B cell (primary cell): ENCODE measurements around the gene MPDU1. TPM values are rescaled to one million over a fixed set of nuclear protein-coding genes. Genes with fewer than 3 reads are reported as not detected.

Source experiments
- ATAC-seq: fragments of 200-7000 bp; cut with Tn5 transposase; one replicate; pipeline ENCODE4 v1.10.0; 2021; ENCODE audit warnings: low read depth, mild to moderate bottlenecking, moderate number of reproducible peaks, moderate library complexity
- CTCF ChIA-PET: fragments of 350-600 bp; sonication (Branson Sonifier 250); formaldehyde crosslinking; loops from one replicate; lab custom pipeline; 2021; ENCODE audit warnings: antibody characterized with exemption, inconsistent platforms; lab: Charles Lee
- POLR2A ChIA-PET: fragments of 350-600 bp; sonication (Branson Sonifier 250); formaldehyde crosslinking; loops from one replicate; lab custom pipeline; 2021; ENCODE audit warnings: antibody characterized with exemption; lab: Charles Lee
- DNase-seq: peaks from one replicate; pipeline ENCODE4 v3.0.0; 2013
- H2AFZ ChIP-seq: 2 replicates; pipeline ENCODE4 v1.6.1; 2012; ENCODE audit warnings: mild to moderate bottlenecking, low read depth, low read length; ENCODE audit not compliant: insufficient read depth, poor library complexity, severe bottlenecking
- H3K27ac ChIP-seq, 2 donors: 1 replicate in 1 of 2; 2 replicates in 1 of 2; pipeline ENCODE4 v1.5.1; 2012 to 2013; ENCODE audit warnings: low read length in 2 of 2, mild to moderate bottlenecking in 2 of 2, moderate library complexity in 1 of 2
- H3K27me3 ChIP-seq, 4 experiments: fragments of 200-600 bp in 1 of 4; sonication (generic) in 1 of 4; replicated peaks in 1 of 4; 1 replicate in 2 of 4; 2 replicates in 2 of 4; pipeline versions ENCODE4 v1.6.1 to v1.7.0; 2013 to 2016; ENCODE audit warnings: low read length in 3 of 4, mild to moderate bottlenecking in 2 of 4, mixed read lengths in 1 of 4, moderate library complexity in 1 of 4; ENCODE audit not compliant: insufficient read depth in 4 of 4, control insufficient read depth in 3 of 4; ENCODE audit errors: control extremely low read depth in 1 of 4
- H3K36me3 ChIP-seq, 2 experiments: replicated peaks in 1 of 2; 1 replicate in 1 of 2; 2 replicates in 1 of 2; pipeline versions ENCODE4 v1.6.1 to v1.7.1; 2013; ENCODE audit warnings: low read length in 1 of 2; ENCODE audit not compliant: insufficient read depth in 2 of 2, control insufficient read depth in 1 of 2; ENCODE audit errors: control extremely low read depth in 1 of 2, extremely low read depth in 1 of 2
- H3K4me1 ChIP-seq, 2 donors: fragments of 200-600 bp in 1 of 2; sonication (generic) in 1 of 2; 1 replicate in 1 of 2; 2 replicates in 1 of 2; pipeline versions ENCODE4 v1.5.1 to v1.6.1; 2013 to 2017; ENCODE audit warnings: low read length in 2 of 2; ENCODE audit not compliant: control insufficient read depth in 2 of 2, insufficient read depth in 2 of 2
- H3K4me2 ChIP-seq: replicated peaks from 2 replicates; pipeline ENCODE3; 2012; ENCODE audit warnings: mild to moderate bottlenecking, low read depth, low read length; ENCODE audit not compliant: poor library complexity, severe bottlenecking
- H3K4me3 ChIP-seq, 5 experiments: fragments of 200-600 bp in 1 of 5; sonication (generic) in 1 of 5; 1 replicate in 3 of 5; 2 replicates in 2 of 5; pipeline versions ENCODE4 v1.5.1 to v1.7.0; 2011 to 2016; ENCODE audit warnings: low read length in 4 of 5, mild to moderate bottlenecking in 4 of 5, low read depth in 2 of 5, control low read depth in 1 of 5, moderate library complexity in 1 of 5; ENCODE audit not compliant: insufficient read depth in 1 of 5; ENCODE audit errors: control extremely low read depth in 1 of 5, extremely low read depth in 1 of 5
- H3K79me2 ChIP-seq: fragments of 200-600 bp; sonication (generic); one replicate; pipeline ENCODE4 v1.6.0; 2016; ENCODE audit warnings: low read length; ENCODE audit not compliant: control insufficient read depth, insufficient read depth
- H3K9ac ChIP-seq: fragments of 200-600 bp; sonication (generic); 2 replicates; pipeline ENCODE4 v1.6.1; 2017; ENCODE audit warnings: mild to moderate bottlenecking, low read length, moderate library complexity
- H3K9me3 ChIP-seq, 3 donors: one replicate each; pipeline versions ENCODE4 v1.6.1 to v1.7.1; 2013; ENCODE audit warnings: low read length in 2 of 3; ENCODE audit not compliant: control insufficient read depth in 2 of 3, insufficient read depth in 1 of 3; ENCODE audit errors: control extremely low read depth in 1 of 3
- H4K20me1 ChIP-seq: 2 replicates; pipeline ENCODE4 v1.6.0; 2012; ENCODE audit warnings: mild to moderate bottlenecking, low read length; ENCODE audit not compliant: insufficient read depth, control insufficient read depth, poor library complexity, severe bottlenecking
- H3K27ac Mint-ChIP-seq: one replicate; pipeline ENCODE4 v1.8.0; 2021; ENCODE audit warnings: mixed read lengths
- H3K27me3 Mint-ChIP-seq: one replicate; pipeline ENCODE4 v1.8.0; 2021; ENCODE audit warnings: mixed read lengths
- H3K4me1 Mint-ChIP-seq: one replicate; pipeline ENCODE4 v1.8.0; 2021; ENCODE audit warnings: mixed read lengths
- H3K4me3 Mint-ChIP-seq: one replicate; pipeline ENCODE4 v1.8.0; 2021; ENCODE audit warnings: mixed read lengths
- H3K9me3 Mint-ChIP-seq: one replicate; pipeline ENCODE4 v1.8.0; 2022; ENCODE audit warnings: mixed read lengths; ENCODE audit not compliant: insufficient read depth
- CTCF ChIP-seq: fragments of 200-600 bp; IDR thresholded peaks from one replicate; pipeline ENCODE4 v1.8.0; 2022; ENCODE audit warnings: antibody characterized with exemption, mild to moderate bottlenecking
- EZH2 ChIP-seq: IDR thresholded peaks from 2 replicates; pipeline ENCODE4 v1.6.1; 2012; ENCODE audit warnings: borderline replicate concordance, low read depth, mild to moderate bottlenecking, moderate library complexity, low read length; ENCODE audit not compliant: insufficient read depth, poor library complexity, severe bottlenecking
- WGBS: methylation state at CpG from one replicate; pipeline ENCODE4 v1.1.5; 2013; ENCODE audit warnings: missing lambda C conversion rate; ENCODE audit not compliant: insufficient coverage; 5-methylcytosine and 5-hydroxymethylcytosine counted together
- intact Hi-C: fragments of 100-400 bp; cut with micrococcal nuclease; formaldehyde crosslinking; loops from one replicate; pipeline ENCODE4 v1.10.0; 2022
- polyA plus RNA-seq: library from polyadenylated mRNA; depleted of rRNA; stranded (reverse); fragments of >200 nt; gene quantifications from 2 replicates; pipeline ENCODE4 v1.2.3, GENCODE V29; 2012
- total RNA-seq, 2 donors: library from RNA; stranded (reverse); fragments of 120-200 nt in 1 of 2; gene quantifications; 1 replicate in 1 of 2; 2 replicates in 1 of 2; pipeline versions ENCODE4 v1.2.3 to v1.2.4, GENCODE V29; 2013 to 2022

The MPDU1 gene
- total and polyA plus RNA-seq, 2 donors (not counting 1 experiment from before 2014, with no cell fraction given): 31.7 to 51.5 TPM

- no peak overlapping the region for H3K9ac ChIP-seq
- Mint-ChIP-seq H3K9me3 (no peaks in the 10 kb centered on the region), H3K4me1 (peaks cover 54% of the 10 kb centered on the region), H3K4me3 (peak overlapping the region; percentile 51), H3K27me3 (no peaks in the 10 kb centered on the region), H3K27ac (peak overlapping the region; percentile 93)
- no peak overlapping the region for H3K4me2 ChIP-seq
- no peaks in the 10 kb centered on the region for H3K36me3 ChIP-seq
- H3K79me2 ChIP-seq: peaks cover 5% of the 10 kb centered on the region
- H3K27ac ChIP-seq: peak overlapping the region in 1 of 2 donors; percentile 92
- H2AFZ ChIP-seq: no peak overlapping the region
- WGBS: 22% methylated on average over 1 of the region's 4 CpGs
- no peak overlapping the region for H3K4me3 ChIP-seq
- ChIA-PET POLR2A (interaction anchor here (0.6 kb wide), 2 partner anchors 10 to 35 kb away, joined by 3 to 4 read pairs; no protein-coding TSS in a partner anchor), CTCF (interaction anchor here (1.0 to 25.0 kb wide), 3 partner anchors 8 to 63 kb away, joined by 3 to 666 read pairs (median 126); partner anchors contain the start of genes FXR2, SENP3 and TNFSF13)
- no peaks in the 10 kb centered on the region for H4K20me1 ChIP-seq
- intact Hi-C loops: no loop called here
- DNase-seq: peak; percentile 13
- TF ChIP-seq CTCF: no peak
- TF ChIP-seq EZH2: no peak
- H3K4me1 ChIP-seq: peaks cover 39 to 57% of the 10 kb centered on the region in 2 donors
- no peaks in the 10 kb centered on the region for H3K9me3 ChIP-seq
- no peak for ATAC-seq
- no peaks in the 10 kb centered on the region for H3K27me3 ChIP-seq
Measured at GRCh38 chr17:7551396-7551795, 32.3 kb upstream of the MPDU1 start.

GRCh38 chr17:7552621-7553051 is 31.0 kb upstream of the MPDU1 start:
- Mint-ChIP-seq H3K4me1 (peaks cover 58% of the 10 kb centered on the region), H3K27ac (peak overlapping the region; percentile 93), H3K9me3 (no peaks in the 10 kb centered on the region), H3K4me3 (peak overlapping the region; percentile 79), H3K27me3 (no peaks in the 10 kb centered on the region)
- DNase-seq (peak; percentile 89), ATAC-seq (peak; percentile 84)
- no peaks in the 10 kb centered on the region for H3K27me3 ChIP-seq
- no peaks in the 10 kb centered on the region for H3K9me3 ChIP-seq
- H2AFZ ChIP-seq: peak overlapping the region; percentile 5
- TF ChIP-seq CTCF: no peak
- no peak for TF ChIP-seq EZH2
- intact Hi-C loops: loop anchor here (1.0 kb wide), 1 partner anchor 9 kb away; the partner anchor contains the start of gene SENP3
- WGBS: 3% methylated on average over 6 of the region's 6 CpGs
- H3K4me3 ChIP-seq: peak overlapping the region in 2 of 5 experiments; percentile 0 to 44
- peaks cover 39 to 60% of the 10 kb centered on the region in 2 donors for H3K4me1 ChIP-seq
- peak overlapping the region; percentile 62 for H3K4me2 ChIP-seq
- H3K9ac ChIP-seq: peak overlapping the region; percentile 56
- H3K36me3 ChIP-seq: peaks cover 0 to 3% of the 10 kb centered on the region in 2 experiments
- peaks cover 1% of the 10 kb centered on the region for H3K79me2 ChIP-seq
- H4K20me1 ChIP-seq: no peaks in the 10 kb centered on the region
- ChIA-PET CTCF (interaction anchor here (1.0 to 25.0 kb wide), 6 partner anchors 7 to 196 kb away, joined by 3 to 666 read pairs (median 6); partner anchors contain the start of genes CD68, FXR2, SENP3 and TNFSF13), POLR2A (interaction anchor here (0.6 to 0.9 kb wide), 12 partner anchors 8 to 368 kb away, joined by 3 to 10 read pairs (median 6); partner anchors contain the start of gene SENP3)
- H3K27ac ChIP-seq: peak overlapping the region; percentile 76 to 92
